SK-N-MC (cell line): ENCODE results near the gene MOSMO.

ENCODE experiments used
- DNase-seq: peaks from one replicate; pipeline ENCODE4 v3.0.0-alpha.2; 2011; ENCODE audit warnings: low read depth, low spot score
- H3K27ac ChIP-seq: fragments of 200-600 bp; sonication (generic); 2 replicates; pipeline ENCODE4 v1.5.1; 2016; ENCODE audit warnings: mixed run types
- H3K36me3 ChIP-seq: fragments of 200-600 bp; sonication (generic); 2 replicates; pipeline ENCODE4 v1.6.1; 2017; ENCODE audit warnings: antibody characterized with exemption, low read length, mixed read lengths; ENCODE audit not compliant: insufficient read depth
- H3K4me3 ChIP-seq: fragments of 200-600 bp; sonication (generic); 2 replicates; pipeline ENCODE4 v1.5.1; 2016
- H3K9ac ChIP-seq: fragments of 200-600 bp; sonication (generic); 2 replicates; pipeline ENCODE4 v1.8.0; 2017; ENCODE audit warnings: mixed run types, mixed read lengths; ENCODE audit not compliant: insufficient read length
- H3K9me3 ChIP-seq: fragments of 200-600 bp; sonication (generic); 2 replicates; pipeline ENCODE4 v1.6.1; 2017; ENCODE audit warnings: low read depth, mild to moderate bottlenecking, antibody characterized with exemption, low read length, moderate library complexity, mixed read lengths
- EZH2 ChIP-seq: fragments of 200-600 bp; sonication (generic); IDR thresholded peaks from one replicate; pipeline ENCODE4 v1.6.1; 2017; ENCODE audit warnings: antibody characterized with exemption
- FOXP2 ChIP-seq: optimal IDR thresholded peaks from 2 replicates; pipeline ENCODE3; 2011; ENCODE audit warnings: mild to moderate bottlenecking, moderate library complexity; ENCODE audit not compliant: insufficient read depth; ENCODE audit errors: extremely low read length, control extremely low read depth
- POLR2AphosphoS5 ChIP-seq: IDR thresholded peaks from 2 replicates; pipeline ENCODE4 v1.6.1; 2012; ENCODE audit warnings: mild to moderate bottlenecking, low read depth, low read length, borderline replicate concordance

MOSMO gene

GRCh38 chr16:21984062-21984461 lies 23.8 kb upstream of the MOSMO start:
- peaks cover 65% of the 10 kb centered on the region for H3K36me3 ChIP-seq
- H3K4me3 ChIP-seq: no peak overlapping the region
- TF ChIP-seq POLR2AphosphoS5 (no peak), EZH2 (no peak), FOXP2 (no peak)
- H3K9ac ChIP-seq: no peak overlapping the region
- no peak for DNase-seq
- no peaks in the 10 kb centered on the region for H3K9me3 ChIP-seq
- H3K27ac ChIP-seq: no peak overlapping the region

- peaks cover 51% of the 10 kb centered on the region for H3K36me3 ChIP-seq
- no peaks in the 10 kb centered on the region for H3K9me3 ChIP-seq
- no peak overlapping the region for H3K27ac ChIP-seq
- no peak for DNase-seq
- H3K4me3 ChIP-seq: no peak overlapping the region
- H3K9ac ChIP-seq: no peak overlapping the region
- no peak for TF ChIP-seq EZH2
- TF ChIP-seq POLR2AphosphoS5: no peak
- TF ChIP-seq FOXP2: no peak
Measured at GRCh38 chr16:21985524-21985923, 22.4 kb upstream of the MOSMO start.

- DNase-seq: no peak
- H3K9me3 ChIP-seq: no peaks in the 10 kb centered on the region
- no peak overlapping the region for H3K4me3 ChIP-seq
- no peak overlapping the region for H3K9ac ChIP-seq
- no peak overlapping the region for H3K27ac ChIP-seq
- TF ChIP-seq EZH2: no peak
- peaks cover 39% of the 10 kb centered on the region for H3K36me3 ChIP-seq
Measured at GRCh38 chr16:21986692-21987246, 21.1 kb upstream of the MOSMO start.

- Histone ChIP-seq H3K4me3 (no peak overlapping the region), H3K9me3 (no peaks in the 10 kb centered on the region), H3K27ac (no peak overlapping the region), H3K9ac (no peak overlapping the region), H3K36me3 (peaks cover 32% of the 10 kb centered on the region)
- no peak for DNase-seq
- TF ChIP-seq FOXP2 (no peak), POLR2AphosphoS5 (no peak)
Measured at GRCh38 chr16:21987498-21987897, 20.4 kb upstream of the MOSMO start.

- H3K4me3 ChIP-seq: no peak overlapping the region
- peaks cover 15% of the 10 kb centered on the region for H3K36me3 ChIP-seq
- H3K9me3 ChIP-seq: no peaks in the 10 kb centered on the region
- H3K9ac ChIP-seq: no peak overlapping the region
- TF ChIP-seq FOXP2: no peak
- no peak for TF ChIP-seq EZH2
- no peak for TF ChIP-seq POLR2AphosphoS5
- H3K27ac ChIP-seq: no peak overlapping the region
- DNase-seq: no peak
Measured at GRCh38 chr16:21989133-21989532, 18.8 kb upstream of the MOSMO start.

GRCh38 chr16:21989751-21990150 lies 18.2 kb upstream of the MOSMO start:
- Histone ChIP-seq H3K4me3 (no peak overlapping the region), H3K9ac (no peak overlapping the region), H3K9me3 (no peaks in the 10 kb centered on the region), H3K27ac (no peak overlapping the region), H3K36me3 (peaks cover 9% of the 10 kb centered on the region; the same call in 1 of the 2 replicates)
- no peak for TF ChIP-seq EZH2
- no peak for TF ChIP-seq FOXP2
- no peak for TF ChIP-seq POLR2AphosphoS5
- DNase-seq: no peak

- TF ChIP-seq POLR2AphosphoS5 (no peak), EZH2 (no peak), FOXP2 (no peak)
- no peak for DNase-seq
- Histone ChIP-seq H3K4me3 (no peak overlapping the region), H3K9me3 (no peaks in the 10 kb centered on the region), H3K9ac (no peak overlapping the region), H3K36me3 (0 out of 2 replicates have a peak, but pooled peaks cover 5% of the 10 kb centered on the region), H3K27ac (no peak overlapping the region)
Measured at GRCh38 chr16:21990381-21990944, 17.4 kb upstream of the MOSMO start.

GRCh38 chr16:21991621-21992020 lies 16.3 kb upstream of the MOSMO start:
- Histone ChIP-seq H3K4me3 (no peak overlapping the region), H3K36me3 (no peaks in the 10 kb centered on the region), H3K9me3 (no peaks in the 10 kb centered on the region), H3K27ac (no peak overlapping the region), H3K9ac (no peak overlapping the region)
- TF ChIP-seq EZH2 (no peak), POLR2AphosphoS5 (no peak)
- DNase-seq: no peak

- Histone ChIP-seq H3K36me3 (no peaks in the 10 kb centered on the region), H3K9ac (no peak overlapping the region), H3K27ac (no peak overlapping the region), H3K9me3 (no peaks in the 10 kb centered on the region), H3K4me3 (no peak overlapping the region)
- DNase-seq: no peak
- TF ChIP-seq POLR2AphosphoS5 (no peak), FOXP2 (no peak)
Measured at GRCh38 chr16:21994856-21995465, 12.9 kb upstream of the MOSMO start.
